Liver (tissue), 9 donors: Measurements from ENCODE around the gene EXOC4. TPM values are rescaled to one million over a fixed set of nuclear protein-coding genes. Genes with fewer than 3 reads are reported as not detected.

ENCODE experiments used
- DNase-seq: peaks from one replicate; pipeline ENCODE4 v3.0.0-alpha.2; 2017; ENCODE audit warnings: low spot score
- H3K27ac ChIP-seq, 2 donors: one replicate each; pipeline ENCODE4 v1.7.0; 2013; ENCODE audit warnings: inconsistent platforms in 2 of 2, low read length in 2 of 2, control low read depth in 1 of 2, low read depth in 1 of 2, mild to moderate bottlenecking in 1 of 2
- H3K27me3 ChIP-seq, 4 donors: one replicate each; pipeline versions ENCODE4 v1.6.1 to v1.7.0; 2013; ENCODE audit warnings: low read length in 3 of 4, inconsistent platforms in 1 of 4, mild to moderate bottlenecking in 1 of 4, moderate library complexity in 1 of 4; ENCODE audit not compliant: control insufficient read depth in 4 of 4, insufficient read depth in 4 of 4
- H3K36me3 ChIP-seq, 4 donors: one replicate each; pipeline versions ENCODE4 v1.6.1 to v1.7.0; 2013; ENCODE audit warnings: low read length in 3 of 4, mild to moderate bottlenecking in 3 of 4, low read depth in 1 of 4, moderate library complexity in 1 of 4; ENCODE audit not compliant: control insufficient read depth in 4 of 4, insufficient read depth in 3 of 4
- H3K4me1 ChIP-seq, 4 donors: one replicate each; pipeline versions ENCODE4 v1.6.1 to v1.7.0; 2013; ENCODE audit warnings: low read length in 3 of 4, mild to moderate bottlenecking in 3 of 4, moderate library complexity in 1 of 4; ENCODE audit not compliant: control insufficient read depth in 4 of 4, insufficient read depth in 4 of 4
- H3K4me3 ChIP-seq, 3 donors: one replicate each; pipeline versions ENCODE4 v1.6.1 to v1.7.0; 2013; ENCODE audit warnings: low read length in 3 of 3, control low read depth in 1 of 3, low read depth in 1 of 3, mild to moderate bottlenecking in 1 of 3
- H3K9ac ChIP-seq, 2 donors: one replicate each; pipeline ENCODE4 v1.7.0; 2013; ENCODE audit warnings: low read length in 2 of 2, mild to moderate bottlenecking in 2 of 2, moderate library complexity in 2 of 2, control low read depth in 1 of 2, low read depth in 1 of 2
- H3K9me3 ChIP-seq, 4 donors: one replicate each; pipeline versions ENCODE4 v1.6.1 to v1.7.0; 2013; ENCODE audit warnings: low read length in 3 of 4; ENCODE audit not compliant: control insufficient read depth in 4 of 4
- ATF3 ChIP-seq: IDR thresholded peaks from 2 replicates; pipeline ENCODE4 v1.6.1; 2016; ENCODE audit warnings: antibody characterized with exemption
- CTCF ChIP-seq: fragments of 150-350 bp; IDR thresholded peaks from 2 replicates; pipeline ENCODE4 v1.5.1; 2017; ENCODE audit warnings: improper control_type of control experiment, low read depth, low read length; ENCODE audit not compliant: missing input control
- EGR1 ChIP-seq, 2 donors: IDR thresholded peaks; 2 replicates each; pipeline ENCODE4 v1.6.1; 2016 to 2018; ENCODE audit warnings: antibody characterized with exemption in 2 of 2, low read depth in 2 of 2
- FOXA1 ChIP-seq: IDR thresholded peaks from 2 replicates; pipeline ENCODE4 v1.6.1; 2016; ENCODE audit warnings: antibody characterized with exemption
- FOXA2 ChIP-seq: IDR thresholded peaks from 2 replicates; pipeline ENCODE4 v1.6.1; 2016; ENCODE audit warnings: antibody characterized with exemption
- GABPA ChIP-seq, 2 donors: IDR thresholded peaks in 1 of 2; conservative IDR thresholded peaks in 1 of 2; 2 replicates each; pipeline ENCODE4 v1.6.1; 2016; ENCODE audit warnings: antibody characterized with exemption in 2 of 2, mild to moderate bottlenecking in 1 of 2, moderate library complexity in 1 of 2
- HNF4A ChIP-seq, 2 donors: conservative IDR thresholded peaks; 2 replicates each; pipeline ENCODE4 v1.6.1; 2016; ENCODE audit warnings: antibody characterized with exemption in 2 of 2, mild to moderate bottlenecking in 2 of 2
- HNF4G ChIP-seq: IDR thresholded peaks from 2 replicates; pipeline ENCODE4 v1.6.1; 2016; ENCODE audit warnings: antibody characterized with exemption
- JUND ChIP-seq, 2 donors: IDR thresholded peaks; 2 replicates each; pipeline ENCODE4 v1.6.1; 2016; ENCODE audit warnings: antibody characterized with exemption in 2 of 2
- MAX ChIP-seq: IDR thresholded peaks from 2 replicates; pipeline ENCODE4 v1.6.1; 2016; ENCODE audit warnings: antibody characterized with exemption
- NR2F2 ChIP-seq: IDR thresholded peaks from 2 replicates; pipeline ENCODE4 v1.6.1; 2016; ENCODE audit warnings: antibody characterized with exemption
- RAD21 ChIP-seq, 2 donors: IDR thresholded peaks; 2 replicates each; pipeline ENCODE4 v1.6.1; 2016; ENCODE audit warnings: antibody characterized with exemption in 2 of 2, mild to moderate bottlenecking in 2 of 2
- REST ChIP-seq: IDR thresholded peaks from 2 replicates; pipeline ENCODE4 v1.6.1; 2016; ENCODE audit warnings: antibody characterized with exemption, mild to moderate bottlenecking
- RXRA ChIP-seq, 2 donors: IDR thresholded peaks; 2 replicates each; pipeline ENCODE4 v1.6.1; 2017 to 2018; ENCODE audit warnings: antibody characterized with exemption in 2 of 2, mild to moderate bottlenecking in 1 of 2
- SP1 ChIP-seq: IDR thresholded peaks from 2 replicates; pipeline ENCODE4 v1.6.1; 2018; ENCODE audit warnings: antibody characterized with exemption, mild to moderate bottlenecking
- TAF1 ChIP-seq: conservative IDR thresholded peaks from 2 replicates; pipeline ENCODE4 v1.6.1; 2016; ENCODE audit warnings: antibody characterized with exemption, mild to moderate bottlenecking
- YY1 ChIP-seq: IDR thresholded peaks from 2 replicates; pipeline ENCODE4 v1.6.1; 2016; ENCODE audit warnings: antibody characterized with exemption, mild to moderate bottlenecking
- ZBTB33 ChIP-seq: IDR thresholded peaks from 2 replicates; pipeline ENCODE4 v1.6.1; 2016; ENCODE audit warnings: antibody characterized with exemption
- WGBS: extraction: QIAGEN DNeasy Blood & Tissue Kit; methylation state at CpG from one replicate; pipeline ENCODE4 v1.1.7; 2013; 5-methylcytosine and 5-hydroxymethylcytosine counted together
- polyA plus RNA-seq, 2 donors: library from polyadenylated mRNA; stranded (reverse) in 1 of 2; unstranded in 1 of 2; fragments of 200-250 nt in 1 of 2; fragments of >200 nt in 1 of 2; fragmentation: Nextera tagmentation in 1 of 2; extraction: Ambion mirVana in 1 of 2; gene quantifications; one replicate each; pipeline versions ENCODE4 v1.2.1 to v1.2.3, GENCODE V29; 2013 to 2015
- total RNA-seq, 2 donors: library from RNA; depleted of rRNA; stranded (reverse); fragments of >200 nt; gene quantifications; one replicate each; pipeline ENCODE4 v1.2.3, GENCODE V29; 2014
- donor health status: healthy.
- donor health status: healthy.
- donor health status: healthy.
- donor health status: healthy.
- donor health status: healthy.

Gene EXOC4
- total and polyA plus RNA-seq, 4 donors: 9.5 to 55.9 (median 23.6) TPM

- no peak for DNase-seq
- no peaks in the 10 kb centered on the region for H3K27me3 ChIP-seq
- H3K27ac ChIP-seq: no peak overlapping the region
- H3K9me3 ChIP-seq: no peaks in the 10 kb centered on the region
- H3K9ac ChIP-seq: no peak overlapping the region
- peaks cover 0 to 4% (median 2%) of the 10 kb centered on the region in 4 donors for H3K36me3 ChIP-seq
- H3K4me1 ChIP-seq: no peaks in the 10 kb centered on the region
- WGBS: 71% methylated on average over 4 of the region's 4 CpGs
- no peak overlapping the region for H3K4me3 ChIP-seq
- TF ChIP-seq HNF4G (no peak), FOXA1 (no peak), CTCF (no peak), RAD21 (IDR thresholded peaks at IDR 0.05) (no peak), TAF1 (no peak), ATF3 (no peak), ZBTB33 (no peak), EGR1 (IDR thresholded peaks at IDR 0.05; ENCODE audit: low read depth in 2 of 2) (no peak), MAX (no peak)
These were observed 698.0 kb downstream of the EXOC4 start for GRCh38 chr7:133950855-133951254.

- Histone ChIP-seq H3K27ac (no peak overlapping the region), H3K36me3 (peaks cover 0 to 3% (median under 1%) of the 10 kb centered on the region in 4 donors)
These were observed 702.3 kb downstream of the EXOC4 start for GRCh38 chr7:133955208-133955607.

More at GRCh38 chr7:133955208-133955607, 702.3 kb downstream of the EXOC4 start:
- H3K27me3 ChIP-seq: no peaks in the 10 kb centered on the region
- H3K9ac ChIP-seq: no peak overlapping the region
- 95% methylated on average over 2 of the region's 2 CpGs for WGBS
- TF ChIP-seq HNF4G: no peak
- TF ChIP-seq ZBTB33: no peak
- TF ChIP-seq NR2F2: no peak
- no peak for TF ChIP-seq RAD21 (IDR thresholded peaks at IDR 0.05)
- no peak for TF ChIP-seq CTCF
- no peak for TF ChIP-seq HNF4A (conservative IDR thresholded peaks at IDR 0.05)
- no peak for TF ChIP-seq RXRA (IDR thresholded peaks at IDR 0.05)
- TF ChIP-seq EGR1 (IDR thresholded peaks at IDR 0.05; ENCODE audit: low read depth in 2 of 2): no peak
- TF ChIP-seq JUND (IDR thresholded peaks at IDR 0.05): no peak
- no peak for TF ChIP-seq ATF3
- TF ChIP-seq FOXA2: no peak
- TF ChIP-seq GABPA (IDR thresholded peaks at IDR 0.05 in 1 of 2, conservative IDR thresholded peaks at IDR 0.05 in 1 of 2): no peak
- TF ChIP-seq TAF1: no peak
- no peak for TF ChIP-seq MAX
- TF ChIP-seq SP1: no peak
- no peak for TF ChIP-seq FOXA1
- no peak for TF ChIP-seq REST
- no peak for TF ChIP-seq YY1
- no peak for DNase-seq
- H3K4me3 ChIP-seq: no peak overlapping the region
- no peaks in the 10 kb centered on the region for H3K9me3 ChIP-seq
- H3K4me1 ChIP-seq: no peaks in the 10 kb centered on the region
